B cell (primary cell): Measurements from ENCODE around the gene KCNJ1. TPM values are rescaled to one million over a fixed set of nuclear protein-coding genes. Genes with fewer than 3 reads are reported as not detected.

Experiments
- ATAC-seq: fragments of 200-7000 bp; cut with Tn5 transposase; one replicate; pipeline ENCODE4 v1.10.0; 2021; ENCODE audit warnings: low read depth, mild to moderate bottlenecking, moderate number of reproducible peaks, moderate library complexity
- CTCF ChIA-PET: fragments of 350-600 bp; sonication (Branson Sonifier 250); formaldehyde crosslinking; loops from one replicate; lab custom pipeline; 2021; ENCODE audit warnings: antibody characterized with exemption, inconsistent platforms; lab: Charles Lee
- POLR2A ChIA-PET: fragments of 350-600 bp; sonication (Branson Sonifier 250); formaldehyde crosslinking; loops from one replicate; lab custom pipeline; 2021; ENCODE audit warnings: antibody characterized with exemption; lab: Charles Lee
- DNase-seq: peaks from one replicate; pipeline ENCODE4 v3.0.0; 2013
- H2AFZ ChIP-seq: 2 replicates; pipeline ENCODE4 v1.6.1; 2012; ENCODE audit warnings: mild to moderate bottlenecking, low read depth, low read length; ENCODE audit not compliant: insufficient read depth, poor library complexity, severe bottlenecking
- H3K27ac ChIP-seq, 2 donors: 1 replicate in 1 of 2; 2 replicates in 1 of 2; pipeline ENCODE4 v1.5.1; 2012 to 2013; ENCODE audit warnings: low read length in 2 of 2, mild to moderate bottlenecking in 2 of 2, moderate library complexity in 1 of 2
- H3K27me3 ChIP-seq, 4 experiments: fragments of 200-600 bp in 1 of 4; sonication (generic) in 1 of 4; replicated peaks in 1 of 4; 1 replicate in 2 of 4; 2 replicates in 2 of 4; pipeline versions ENCODE4 v1.6.1 to v1.7.0; 2013 to 2016; ENCODE audit warnings: low read length in 3 of 4, mild to moderate bottlenecking in 2 of 4, mixed read lengths in 1 of 4, moderate library complexity in 1 of 4; ENCODE audit not compliant: insufficient read depth in 4 of 4, control insufficient read depth in 3 of 4; ENCODE audit errors: control extremely low read depth in 1 of 4
- H3K36me3 ChIP-seq, 2 experiments: replicated peaks in 1 of 2; 1 replicate in 1 of 2; 2 replicates in 1 of 2; pipeline versions ENCODE4 v1.6.1 to v1.7.1; 2013; ENCODE audit warnings: low read length in 1 of 2; ENCODE audit not compliant: insufficient read depth in 2 of 2, control insufficient read depth in 1 of 2; ENCODE audit errors: control extremely low read depth in 1 of 2, extremely low read depth in 1 of 2
- H3K4me1 ChIP-seq, 2 donors: fragments of 200-600 bp in 1 of 2; sonication (generic) in 1 of 2; 1 replicate in 1 of 2; 2 replicates in 1 of 2; pipeline versions ENCODE4 v1.5.1 to v1.6.1; 2013 to 2017; ENCODE audit warnings: low read length in 2 of 2; ENCODE audit not compliant: control insufficient read depth in 2 of 2, insufficient read depth in 2 of 2
- H3K4me2 ChIP-seq: replicated peaks from 2 replicates; pipeline ENCODE3; 2012; ENCODE audit warnings: mild to moderate bottlenecking, low read depth, low read length; ENCODE audit not compliant: poor library complexity, severe bottlenecking
- H3K4me3 ChIP-seq, 5 experiments: fragments of 200-600 bp in 1 of 5; sonication (generic) in 1 of 5; 1 replicate in 3 of 5; 2 replicates in 2 of 5; pipeline versions ENCODE4 v1.5.1 to v1.7.0; 2011 to 2016; ENCODE audit warnings: low read length in 4 of 5, mild to moderate bottlenecking in 4 of 5, low read depth in 2 of 5, control low read depth in 1 of 5, moderate library complexity in 1 of 5; ENCODE audit not compliant: insufficient read depth in 1 of 5; ENCODE audit errors: control extremely low read depth in 1 of 5, extremely low read depth in 1 of 5
- H3K79me2 ChIP-seq: fragments of 200-600 bp; sonication (generic); one replicate; pipeline ENCODE4 v1.6.0; 2016; ENCODE audit warnings: low read length; ENCODE audit not compliant: control insufficient read depth, insufficient read depth
- H3K9ac ChIP-seq: fragments of 200-600 bp; sonication (generic); 2 replicates; pipeline ENCODE4 v1.6.1; 2017; ENCODE audit warnings: mild to moderate bottlenecking, low read length, moderate library complexity
- H3K9me3 ChIP-seq, 3 donors: one replicate each; pipeline versions ENCODE4 v1.6.1 to v1.7.1; 2013; ENCODE audit warnings: low read length in 2 of 3; ENCODE audit not compliant: control insufficient read depth in 2 of 3, insufficient read depth in 1 of 3; ENCODE audit errors: control extremely low read depth in 1 of 3
- H4K20me1 ChIP-seq: 2 replicates; pipeline ENCODE4 v1.6.0; 2012; ENCODE audit warnings: mild to moderate bottlenecking, low read length; ENCODE audit not compliant: insufficient read depth, control insufficient read depth, poor library complexity, severe bottlenecking
- H3K27ac Mint-ChIP-seq: one replicate; pipeline ENCODE4 v1.8.0; 2021; ENCODE audit warnings: mixed read lengths
- H3K27me3 Mint-ChIP-seq: one replicate; pipeline ENCODE4 v1.8.0; 2021; ENCODE audit warnings: mixed read lengths
- H3K4me1 Mint-ChIP-seq: one replicate; pipeline ENCODE4 v1.8.0; 2021; ENCODE audit warnings: mixed read lengths
- H3K4me3 Mint-ChIP-seq: one replicate; pipeline ENCODE4 v1.8.0; 2021; ENCODE audit warnings: mixed read lengths
- H3K9me3 Mint-ChIP-seq: one replicate; pipeline ENCODE4 v1.8.0; 2022; ENCODE audit warnings: mixed read lengths; ENCODE audit not compliant: insufficient read depth
- CTCF ChIP-seq: fragments of 200-600 bp; IDR thresholded peaks from one replicate; pipeline ENCODE4 v1.8.0; 2022; ENCODE audit warnings: antibody characterized with exemption, mild to moderate bottlenecking
- EZH2 ChIP-seq: IDR thresholded peaks from 2 replicates; pipeline ENCODE4 v1.6.1; 2012; ENCODE audit warnings: borderline replicate concordance, low read depth, mild to moderate bottlenecking, moderate library complexity, low read length; ENCODE audit not compliant: insufficient read depth, poor library complexity, severe bottlenecking
- WGBS: methylation state at CpG from one replicate; pipeline ENCODE4 v1.1.5; 2013; ENCODE audit warnings: missing lambda C conversion rate; ENCODE audit not compliant: insufficient coverage; 5-methylcytosine and 5-hydroxymethylcytosine counted together
- intact Hi-C: fragments of 100-400 bp; cut with micrococcal nuclease; formaldehyde crosslinking; loops from one replicate; pipeline ENCODE4 v1.10.0; 2022
- polyA plus RNA-seq: library from polyadenylated mRNA; depleted of rRNA; stranded (reverse); fragments of >200 nt; gene quantifications from 2 replicates; pipeline ENCODE4 v1.2.3, GENCODE V29; 2012
- total RNA-seq, 2 donors: library from RNA; stranded (reverse); fragments of 120-200 nt in 1 of 2; gene quantifications; 1 replicate in 1 of 2; 2 replicates in 1 of 2; pipeline versions ENCODE4 v1.2.3 to v1.2.4, GENCODE V29; 2013 to 2022

Gene KCNJ1
- total and polyA plus RNA-seq, 2 donors (not counting 1 experiment from before 2014, with no cell fraction given), result not detected

GRCh38 chr11:128884703-128885338 is 17.7 kb upstream of the KCNJ1 start:
- Mint-ChIP-seq H3K27ac (peak overlapping the region; percentile 54), H3K27me3 (peaks cover 78% of the 10 kb centered on the region), H3K4me1 (peaks cover 3% of the 10 kb centered on the region), H3K9me3 (no peaks in the 10 kb centered on the region), H3K4me3 (no peak overlapping the region)
- H3K4me1 ChIP-seq, result peaks cover under 1 to 7% of the 10 kb centered on the region in 2 donors
- H2AFZ ChIP-seq, result no peak overlapping the region
- POLR2A ChIA-PET, result interaction anchor here (0.6 to 1.0 kb wide), 3 partner anchors 21 to 1279 kb away, joined by 3 read pairs; no protein-coding TSS in a partner anchor
- WGBS, result 82% methylated on average over 4 of the region's 12 CpGs
- no peaks in the 10 kb centered on the region for H3K9me3 ChIP-seq
- TF ChIP-seq EZH2, result no peak
- peak; percentile 85 for TF ChIP-seq CTCF
- peaks cover 0 to 73% (median 48%) of the 10 kb centered on the region in 4 experiments for H3K27me3 ChIP-seq
- no peak overlapping the region for H3K4me2 ChIP-seq
- no peaks in the 10 kb centered on the region for H3K36me3 ChIP-seq
- peak; percentile 79 for DNase-seq
- peak; percentile 82 for ATAC-seq
- H3K27ac ChIP-seq, result no peak overlapping the region
- H3K79me2 ChIP-seq, result no peaks in the 10 kb centered on the region
- H4K20me1 ChIP-seq, result no peaks in the 10 kb centered on the region
- intact Hi-C loops, result loop anchor here (1.0 kb wide), 2 partner anchors 21 to 71 kb away; no protein-coding TSS in a partner anchor
- CTCF ChIA-PET, result interaction anchor here (0.6 to 10.9 kb wide), 31 partner anchors 8 to 1376 kb away, joined by 3 to 315 read pairs (median 4); no protein-coding TSS in a partner anchor
- H3K4me3 ChIP-seq, result no peak overlapping the region
- H3K9ac ChIP-seq, result no peak overlapping the region

- H4K20me1 ChIP-seq, result no peaks in the 10 kb centered on the region
- no peaks in the 10 kb centered on the region for H3K36me3 ChIP-seq
- TF ChIP-seq EZH2 (no peak), CTCF (no peak)
- H3K4me3 ChIP-seq, result no peak overlapping the region
- H3K27me3 Mint-ChIP-seq, result peaks cover 76% of the 10 kb centered on the region
- no peak overlapping the region for H3K9ac ChIP-seq
- H3K4me1 Mint-ChIP-seq, result no peaks in the 10 kb centered on the region
- ATAC-seq, result no peak
- no peak overlapping the region for H3K4me3 Mint-ChIP-seq
- no peaks in the 10 kb centered on the region for H3K79me2 ChIP-seq
- intact Hi-C loops, result loop anchor here (1.0 kb wide), 2 partner anchors 22 to 72 kb away; no protein-coding TSS in a partner anchor
- CTCF ChIA-PET, result interaction anchor here (1.1 to 10.9 kb wide), 15 partner anchors 9 to 845 kb away, joined by 3 to 315 read pairs (median 9); no protein-coding TSS in a partner anchor
- H2AFZ ChIP-seq, result no peak overlapping the region
- no peak overlapping the region for H3K27ac ChIP-seq
- no peaks in the 10 kb centered on the region for H3K9me3 ChIP-seq
- peaks cover 0 to 68% (median 43%) of the 10 kb centered on the region in 4 experiments for H3K27me3 ChIP-seq
- H3K27ac Mint-ChIP-seq, result no peak overlapping the region
- H3K4me1 ChIP-seq, result no peaks in the 10 kb centered on the region
- no peaks in the 10 kb centered on the region for H3K9me3 Mint-ChIP-seq
- WGBS, result 44% methylated on average over 3 of the region's 4 CpGs
- DNase-seq, result no peak
- no peak overlapping the region for H3K4me2 ChIP-seq
- POLR2A ChIA-PET, result no interaction called here
Observed at GRCh38 chr11:128884054-128884453, 17.0 kb upstream of the KCNJ1 start.
